WTC11 (cell line): Measurements from ENCODE around the gene MAMLD1. TPM values are rescaled to one million over a fixed set of nuclear protein-coding genes. Genes with fewer than 3 reads are reported as not detected.
A peak's percentile ranks its signal among the peaks of the same experiment; 100 is the strongest.

ENCODE experiments used
- ATAC-seq: fragments of 200-7000 bp; cut with Tn5 transposase; 2 replicates; pipeline ENCODE4 v1.10.0; 2021; ENCODE audit warnings: mild to moderate bottlenecking, moderate library complexity
- CTCF ChIA-PET: fragments of 300-600 bp; sonication (Branson Sonifier 250); formaldehyde crosslinking; loops from one replicate; lab custom pipeline; 2021; ENCODE audit warnings: antibody characterized with exemption; lab: Charles Lee
- POLR2A ChIA-PET: fragments of 350-600 bp; sonication (Branson Sonifier 250); formaldehyde crosslinking; loops from one replicate; lab custom pipeline; 2021; ENCODE audit warnings: antibody characterized with exemption; lab: Charles Lee
- DNase-seq: peaks from one replicate; pipeline ENCODE4 v3.0.0; 2021; ENCODE audit warnings: low spot score
- H3K27ac Mint-ChIP-seq: 2 replicates; pipeline ENCODE4 v1.8.0; 2021; ENCODE audit warnings: mixed read lengths
- H3K27me3 Mint-ChIP-seq: 2 replicates; pipeline ENCODE4 v1.8.0; 2021; ENCODE audit warnings: low read depth, mild to moderate bottlenecking, moderate library complexity, mixed read lengths
- H3K36me3 Mint-ChIP-seq: 2 replicates; pipeline ENCODE4 v1.8.0; 2021; ENCODE audit warnings: mixed read lengths
- H3K4me1 Mint-ChIP-seq: 2 replicates; pipeline ENCODE4 v1.8.0; 2022; ENCODE audit warnings: mixed read lengths
- H3K4me3 Mint-ChIP-seq: 2 replicates; pipeline ENCODE4 v1.8.0; 2021; ENCODE audit warnings: mild to moderate bottlenecking, moderate library complexity, mixed read lengths
- H3K9me3 Mint-ChIP-seq: 2 replicates; pipeline ENCODE4 v1.8.0; 2021; ENCODE audit warnings: mixed read lengths
- CREB1 ChIP-seq: sonication (generic); formaldehyde crosslinking; IDR thresholded peaks from 2 replicates; pipeline ENCODE4 v1.8.0; 2023; ENCODE audit warnings: mild to moderate bottlenecking, missing genetic modification reagents
- FOXP1 ChIP-seq: sonication (generic); formaldehyde crosslinking; IDR thresholded peaks from 2 replicates; pipeline ENCODE4 v1.8.0; 2022; ENCODE audit warnings: missing genetic modification reagents, mild to moderate bottlenecking, moderate library complexity, borderline replicate concordance
- GABPB1 ChIP-seq: sonication (generic); formaldehyde crosslinking; IDR thresholded peaks from 2 replicates; pipeline ENCODE4 v1.8.1; 2023; ENCODE audit warnings: mild to moderate bottlenecking, missing genetic modification reagents
- JAZF1 ChIP-seq: fragments of 250-450 bp; sonication (Bioruptor Pico); IDR thresholded peaks from 2 replicates; pipeline ENCODE4 v1.9.0; 2021; ENCODE audit warnings: moderate library complexity, mild to moderate bottlenecking, inconsistent platforms
- KAT7 ChIP-seq: sonication (generic); formaldehyde crosslinking; IDR thresholded peaks from 2 replicates; pipeline ENCODE4 v1.8.1; 2023; ENCODE audit warnings: missing genetic modification reagents, mild to moderate bottlenecking, borderline replicate concordance
- MXD4 ChIP-seq: fragments of 250-450 bp; sonication (Bioruptor Pico); IDR thresholded peaks from 2 replicates; pipeline ENCODE4 v1.8.0; 2021; ENCODE audit warnings: mild to moderate bottlenecking, moderate library complexity, borderline replicate concordance
- MYBL2 ChIP-seq: sonication (generic); formaldehyde crosslinking; IDR thresholded peaks from 2 replicates; pipeline ENCODE4 v1.8.1; 2023; ENCODE audit warnings: mild to moderate bottlenecking, moderate library complexity, missing genetic modification reagents
- NR2C2 ChIP-seq: sonication (generic); formaldehyde crosslinking; IDR thresholded peaks from 2 replicates; pipeline ENCODE4 v1.8.0; 2022; ENCODE audit warnings: mild to moderate bottlenecking, missing genetic modification reagents
- NR3C1 ChIP-seq: sonication (generic); formaldehyde crosslinking; conservative IDR thresholded peaks from 2 replicates; pipeline ENCODE4 v1.8.1; 2023; ENCODE audit warnings: low read depth, mild to moderate bottlenecking, missing genetic modification reagents
- SMAD3 ChIP-seq: sonication (generic); formaldehyde crosslinking; IDR thresholded peaks from 2 replicates; pipeline ENCODE4 v1.8.0; 2022; ENCODE audit warnings: missing genetic modification reagents, mild to moderate bottlenecking, borderline replicate concordance
- SOX15 ChIP-seq: fragments of 250-450 bp; sonication (Bioruptor Pico); IDR thresholded peaks from 2 replicates; pipeline ENCODE4 v1.9.0; 2021; ENCODE audit warnings: mild to moderate bottlenecking
- ZNF138 ChIP-seq: sonication (generic); formaldehyde crosslinking; conservative IDR thresholded peaks from 2 replicates; pipeline ENCODE4 v1.8.1; 2022; ENCODE audit warnings: mild to moderate bottlenecking, moderate library complexity, missing genetic modification reagents
- ZNF317 ChIP-seq: sonication (generic); formaldehyde crosslinking; IDR thresholded peaks from 2 replicates; pipeline ENCODE4 v1.8.1; 2023; ENCODE audit warnings: low read depth, mild to moderate bottlenecking, moderate library complexity, missing genetic modification reagents, borderline replicate concordance
- ZNF671 ChIP-seq: fragments of 250-450 bp; sonication (Bioruptor Pico); IDR thresholded peaks from 2 replicates; pipeline ENCODE4 v1.8.0; 2021; ENCODE audit warnings: mild to moderate bottlenecking
- total RNA-seq: library from RNA; stranded (reverse); gene quantifications from 3 replicates; pipeline ENCODE4 v1.2.3, GENCODE V29; 2021
- TF ChIP-seq, protein P1 (sequence below): sonication (generic); formaldehyde crosslinking; IDR thresholded peaks from 2 replicates; pipeline ENCODE4 v1.8.1; 2022; ENCODE audit warnings: low read depth, mild to moderate bottlenecking, moderate library complexity, missing genetic modification reagents, borderline replicate concordance
- TF ChIP-seq, protein P2 (sequence below): fragments of 250-450 bp; sonication (Bioruptor Pico); IDR thresholded peaks from 2 replicates; pipeline ENCODE4 v2.1.2; 2022; ENCODE audit warnings: mild to moderate bottlenecking, moderate library complexity
- TF ChIP-seq, protein P3 (sequence below): sonication (generic); formaldehyde crosslinking; IDR thresholded peaks from 2 replicates; pipeline ENCODE4 v1.8.1; 2022; ENCODE audit warnings: mild to moderate bottlenecking, moderate library complexity, missing genetic modification reagents
- TF ChIP-seq, protein P4 (sequence below): fragments of 250-450 bp; sonication (Bioruptor Pico); conservative IDR thresholded peaks from 2 replicates; pipeline ENCODE4 v1.9.0; 2021; ENCODE audit warnings: mild to moderate bottlenecking
- TF ChIP-seq, protein P5 (sequence below): sonication (generic); formaldehyde crosslinking; IDR thresholded peaks from 2 replicates; pipeline ENCODE4 v1.8.1; 2023; ENCODE audit warnings: mild to moderate bottlenecking, missing genetic modification reagents
- TF ChIP-seq, protein P6 (sequence below): fragments of 250-450 bp; sonication (Bioruptor Pico); IDR thresholded peaks from 2 replicates; pipeline ENCODE4 v1.9.0; 2021; ENCODE audit warnings: mild to moderate bottlenecking
- TF ChIP-seq, protein P7 (sequence below): fragments of 250-450 bp; sonication (Bioruptor Pico); IDR thresholded peaks from 2 replicates; pipeline ENCODE4 v1.8.0; 2021; ENCODE audit warnings: mild to moderate bottlenecking
- TF ChIP-seq, protein P8 (sequence below): fragments of 250-450 bp; sonication (Bioruptor Pico); IDR thresholded peaks from 2 replicates; pipeline ENCODE4 v1.9.0; 2021; ENCODE audit warnings: mild to moderate bottlenecking

The MAMLD1 gene
- total RNA-seq, 1 experiment from 2014 or later, result 0.35 TPM

DNA sequence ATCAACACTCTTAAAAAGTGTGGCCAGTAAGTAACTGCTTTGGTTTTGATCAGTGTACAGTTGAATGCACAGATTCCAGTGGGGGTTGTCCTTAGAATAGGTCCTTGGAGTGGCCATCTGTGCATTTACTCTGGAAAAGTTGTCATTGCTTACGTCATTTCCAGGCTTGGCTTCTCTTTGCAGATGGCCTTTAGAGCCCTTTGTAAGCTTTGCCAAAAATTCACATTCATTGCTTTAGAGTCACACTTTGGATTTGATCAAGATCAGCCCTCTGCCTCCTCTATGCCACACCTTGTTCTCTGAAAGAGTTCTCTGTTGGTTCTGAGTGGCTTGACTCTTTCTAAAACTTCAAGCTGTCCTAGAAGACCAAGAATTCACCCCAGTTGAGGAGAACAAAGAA is 83.9 kb downstream of the MAMLD1 start (continued):
- TF ChIP-seq, protein P1, sequence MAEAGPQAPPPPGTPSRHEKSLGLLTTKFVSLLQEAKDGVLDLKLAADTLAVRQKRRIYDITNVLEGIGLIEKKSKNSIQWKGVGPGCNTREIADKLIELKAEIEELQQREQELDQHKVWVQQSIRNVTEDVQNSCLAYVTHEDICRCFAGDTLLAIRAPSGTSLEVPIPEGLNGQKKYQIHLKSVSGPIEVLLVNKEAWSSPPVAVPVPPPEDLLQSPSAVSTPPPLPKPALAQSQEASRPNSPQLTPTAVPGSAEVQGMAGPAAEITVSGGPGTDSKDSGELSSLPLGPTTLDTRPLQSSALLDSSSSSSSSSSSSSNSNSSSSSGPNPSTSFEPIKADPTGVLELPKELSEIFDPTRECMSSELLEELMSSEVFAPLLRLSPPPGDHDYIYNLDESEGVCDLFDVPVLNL (CRISPR knock-in tag), result no peak
- no peak for TF ChIP-seq NR3C1 (CRISPR knock-in tag)
- TF ChIP-seq, protein P2, sequence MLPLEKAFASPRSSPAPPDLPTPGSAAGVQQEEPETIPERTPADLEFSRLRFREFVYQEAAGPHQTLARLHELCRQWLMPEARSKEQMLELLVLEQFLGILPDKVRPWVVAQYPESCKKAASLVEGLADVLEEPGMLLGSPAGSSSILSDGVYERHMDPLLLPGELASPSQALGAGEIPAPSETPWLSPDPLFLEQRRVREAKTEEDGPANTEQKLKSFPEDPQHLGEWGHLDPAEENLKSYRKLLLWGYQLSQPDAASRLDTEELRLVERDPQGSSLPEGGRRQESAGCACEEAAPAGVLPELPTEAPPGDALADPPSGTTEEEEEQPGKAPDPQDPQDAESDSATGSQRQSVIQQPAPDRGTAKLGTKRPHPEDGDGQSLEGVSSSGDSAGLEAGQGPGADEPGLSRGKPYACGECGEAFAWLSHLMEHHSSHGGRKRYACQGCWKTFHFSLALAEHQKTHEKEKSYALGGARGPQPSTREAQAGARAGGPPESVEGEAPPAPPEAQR, result no peak
- TF ChIP-seq MYBL2 (CRISPR knock-in tag), result no peak
- TF ChIP-seq, protein P3, sequence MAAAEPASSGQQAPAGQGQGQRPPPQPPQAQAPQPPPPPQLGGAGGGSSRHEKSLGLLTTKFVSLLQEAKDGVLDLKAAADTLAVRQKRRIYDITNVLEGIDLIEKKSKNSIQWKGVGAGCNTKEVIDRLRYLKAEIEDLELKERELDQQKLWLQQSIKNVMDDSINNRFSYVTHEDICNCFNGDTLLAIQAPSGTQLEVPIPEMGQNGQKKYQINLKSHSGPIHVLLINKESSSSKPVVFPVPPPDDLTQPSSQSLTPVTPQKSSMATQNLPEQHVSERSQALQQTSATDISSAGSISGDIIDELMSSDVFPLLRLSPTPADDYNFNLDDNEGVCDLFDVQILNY (CRISPR knock-in tag), result no peak
- TF ChIP-seq, protein P4, sequence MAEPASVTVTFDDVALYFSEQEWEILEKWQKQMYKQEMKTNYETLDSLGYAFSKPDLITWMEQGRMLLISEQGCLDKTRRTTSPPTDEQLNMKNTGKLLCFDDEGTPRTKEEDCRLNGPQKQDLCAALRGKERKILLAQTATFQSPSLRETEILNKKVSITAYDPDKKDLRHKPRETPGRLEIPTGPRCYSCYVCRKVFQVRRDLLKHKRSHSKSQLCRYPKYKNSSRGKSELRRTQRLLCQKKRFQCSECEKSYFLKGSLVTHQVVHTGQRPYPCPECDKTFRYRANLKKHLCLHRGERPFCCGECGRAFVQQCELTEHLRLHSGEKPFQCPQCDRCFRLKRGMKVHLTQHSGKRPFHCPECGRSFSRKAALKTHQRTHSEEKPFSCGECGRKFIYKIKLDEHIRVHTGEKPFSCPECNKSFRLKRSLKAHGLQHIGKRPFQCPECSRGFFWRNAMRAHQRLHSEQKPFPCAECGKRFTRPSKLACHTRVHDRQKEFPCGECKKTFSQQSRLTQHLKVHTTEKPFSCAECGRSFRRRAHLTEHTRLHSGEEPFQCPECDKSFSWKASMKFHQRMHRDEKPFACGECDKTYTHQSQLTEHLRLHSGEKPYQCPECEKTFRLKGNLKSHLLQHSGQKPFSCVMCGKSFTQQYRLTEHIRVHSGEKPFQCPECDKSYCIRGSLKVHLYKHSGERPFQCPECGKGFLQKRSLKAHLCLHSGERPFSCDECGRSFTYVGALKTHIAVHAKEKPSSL, result no peak

DNA sequence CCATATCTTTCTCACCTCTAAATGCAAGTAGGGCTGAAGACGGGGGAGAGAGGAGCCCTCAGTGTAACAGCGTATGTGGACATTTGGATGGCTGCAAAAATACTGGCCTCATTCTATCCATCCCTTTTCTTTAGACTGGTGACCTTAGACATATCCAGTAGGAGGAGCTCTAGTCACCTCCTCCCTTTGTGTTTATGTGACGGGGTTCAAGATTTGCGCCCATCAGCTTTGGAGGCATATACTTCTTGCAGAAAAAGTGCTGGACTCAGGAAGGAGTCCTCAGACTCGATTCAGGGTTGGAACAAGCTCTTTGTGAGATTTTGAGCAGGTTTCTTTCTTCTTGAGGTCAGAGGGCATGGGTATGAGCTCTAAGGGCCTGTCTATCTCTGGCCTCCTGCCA is 86.2 kb downstream of the MAMLD1 start:
- ATAC-seq (peak; percentile 61; the same call in 1 of the 2 replicates), DNase-seq (no peak)
- Mint-ChIP-seq H3K4me1 (0 out of 2 replicates have a peak, but pooled peaks cover 5% of the 10 kb centered on the region), H3K4me3 (no peak overlapping the region), H3K36me3 (no peaks in the 10 kb centered on the region), H3K27ac (no peak overlapping the region), H3K27me3 (peaks cover 4% of the 10 kb centered on the region; the same call in 1 of the 2 replicates), H3K9me3 (no peaks in the 10 kb centered on the region)
- CTCF ChIA-PET, result interaction anchor here (0.9 to 1.6 kb wide), 12 partner anchors 16 to 511 kb away, joined by 3 to 9 read pairs (median 3); partner anchors contain the start of gene EOLA2
- POLR2A ChIA-PET, result no interaction called here
- no peak for TF ChIP-seq GABPB1 (CRISPR knock-in tag)
- TF ChIP-seq, protein P5, sequence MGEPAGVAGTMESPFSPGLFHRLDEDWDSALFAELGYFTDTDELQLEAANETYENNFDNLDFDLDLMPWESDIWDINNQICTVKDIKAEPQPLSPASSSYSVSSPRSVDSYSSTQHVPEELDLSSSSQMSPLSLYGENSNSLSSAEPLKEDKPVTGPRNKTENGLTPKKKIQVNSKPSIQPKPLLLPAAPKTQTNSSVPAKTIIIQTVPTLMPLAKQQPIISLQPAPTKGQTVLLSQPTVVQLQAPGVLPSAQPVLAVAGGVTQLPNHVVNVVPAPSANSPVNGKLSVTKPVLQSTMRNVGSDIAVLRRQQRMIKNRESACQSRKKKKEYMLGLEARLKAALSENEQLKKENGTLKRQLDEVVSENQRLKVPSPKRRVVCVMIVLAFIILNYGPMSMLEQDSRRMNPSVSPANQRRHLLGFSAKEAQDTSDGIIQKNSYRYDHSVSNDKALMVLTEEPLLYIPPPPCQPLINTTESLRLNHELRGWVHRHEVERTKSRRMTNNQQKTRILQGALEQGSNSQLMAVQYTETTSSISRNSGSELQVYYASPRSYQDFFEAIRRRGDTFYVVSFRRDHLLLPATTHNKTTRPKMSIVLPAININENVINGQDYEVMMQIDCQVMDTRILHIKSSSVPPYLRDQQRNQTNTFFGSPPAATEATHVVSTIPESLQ (CRISPR knock-in tag), result no peak
- no peak for TF ChIP-seq ZNF671
- no peak for TF ChIP-seq JAZF1 (CRISPR knock-in tag)
- no peak for TF ChIP-seq CREB1 (CRISPR knock-in tag)
- no peak for TF ChIP-seq ZNF317 (CRISPR knock-in tag)
- TF ChIP-seq MXD4 (CRISPR knock-in tag), result no peak
- TF ChIP-seq, protein P1 (CRISPR knock-in tag), result no peak
- TF ChIP-seq SMAD3 (CRISPR knock-in tag), result no peak
- TF ChIP-seq SOX15 (CRISPR knock-in tag), result no peak
- TF ChIP-seq ZNF138 (CRISPR knock-in tag), result no peak
- TF ChIP-seq, protein P6, sequence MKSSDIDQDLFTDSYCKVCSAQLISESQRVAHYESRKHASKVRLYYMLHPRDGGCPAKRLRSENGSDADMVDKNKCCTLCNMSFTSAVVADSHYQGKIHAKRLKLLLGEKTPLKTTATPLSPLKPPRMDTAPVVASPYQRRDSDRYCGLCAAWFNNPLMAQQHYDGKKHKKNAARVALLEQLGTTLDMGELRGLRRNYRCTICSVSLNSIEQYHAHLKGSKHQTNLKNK (CRISPR knock-in tag), result no peak
- TF ChIP-seq, protein P7, sequence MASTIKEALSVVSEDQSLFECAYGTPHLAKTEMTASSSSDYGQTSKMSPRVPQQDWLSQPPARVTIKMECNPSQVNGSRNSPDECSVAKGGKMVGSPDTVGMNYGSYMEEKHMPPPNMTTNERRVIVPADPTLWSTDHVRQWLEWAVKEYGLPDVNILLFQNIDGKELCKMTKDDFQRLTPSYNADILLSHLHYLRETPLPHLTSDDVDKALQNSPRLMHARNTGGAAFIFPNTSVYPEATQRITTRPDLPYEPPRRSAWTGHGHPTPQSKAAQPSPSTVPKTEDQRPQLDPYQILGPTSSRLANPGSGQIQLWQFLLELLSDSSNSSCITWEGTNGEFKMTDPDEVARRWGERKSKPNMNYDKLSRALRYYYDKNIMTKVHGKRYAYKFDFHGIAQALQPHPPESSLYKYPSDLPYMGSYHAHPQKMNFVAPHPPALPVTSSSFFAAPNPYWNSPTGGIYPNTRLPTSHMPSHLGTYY (CRISPR knock-in tag), result no peak
- no peak for TF ChIP-seq NR2C2
- no peak for TF ChIP-seq FOXP1 (CRISPR knock-in tag)
- TF ChIP-seq, protein P8, sequence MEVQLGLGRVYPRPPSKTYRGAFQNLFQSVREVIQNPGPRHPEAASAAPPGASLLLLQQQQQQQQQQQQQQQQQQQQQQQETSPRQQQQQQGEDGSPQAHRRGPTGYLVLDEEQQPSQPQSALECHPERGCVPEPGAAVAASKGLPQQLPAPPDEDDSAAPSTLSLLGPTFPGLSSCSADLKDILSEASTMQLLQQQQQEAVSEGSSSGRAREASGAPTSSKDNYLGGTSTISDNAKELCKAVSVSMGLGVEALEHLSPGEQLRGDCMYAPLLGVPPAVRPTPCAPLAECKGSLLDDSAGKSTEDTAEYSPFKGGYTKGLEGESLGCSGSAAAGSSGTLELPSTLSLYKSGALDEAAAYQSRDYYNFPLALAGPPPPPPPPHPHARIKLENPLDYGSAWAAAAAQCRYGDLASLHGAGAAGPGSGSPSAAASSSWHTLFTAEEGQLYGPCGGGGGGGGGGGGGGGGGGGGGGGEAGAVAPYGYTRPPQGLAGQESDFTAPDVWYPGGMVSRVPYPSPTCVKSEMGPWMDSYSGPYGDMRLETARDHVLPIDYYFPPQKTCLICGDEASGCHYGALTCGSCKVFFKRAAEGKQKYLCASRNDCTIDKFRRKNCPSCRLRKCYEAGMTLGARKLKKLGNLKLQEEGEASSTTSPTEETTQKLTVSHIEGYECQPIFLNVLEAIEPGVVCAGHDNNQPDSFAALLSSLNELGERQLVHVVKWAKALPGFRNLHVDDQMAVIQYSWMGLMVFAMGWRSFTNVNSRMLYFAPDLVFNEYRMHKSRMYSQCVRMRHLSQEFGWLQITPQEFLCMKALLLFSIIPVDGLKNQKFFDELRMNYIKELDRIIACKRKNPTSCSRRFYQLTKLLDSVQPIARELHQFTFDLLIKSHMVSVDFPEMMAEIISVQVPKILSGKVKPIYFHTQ (CRISPR knock-in tag), result no peak
- TF ChIP-seq KAT7 (CRISPR knock-in tag), result no peak
